NB4 (cell line): Measurements from ENCODE around the gene HEXIM2.
A peak's percentile ranks its signal among the peaks of the same experiment; 100 is the strongest.

Experiments
- DNase-seq: peaks from one replicate; pipeline ENCODE4 v3.0.0; 2010; ENCODE audit warnings: low read depth
- H3K4me3 ChIP-seq: one replicate; pipeline ENCODE4 v1.5.1; 2011; ENCODE audit warnings: mild to moderate bottlenecking, low read depth, low read length, moderate library complexity
- MYC ChIP-seq: IDR thresholded peaks from 2 replicates; pipeline ENCODE4 v1.6.1; 2011; ENCODE audit warnings: low read depth, low read length
- POLR2A ChIP-seq: IDR thresholded peaks from 2 replicates; pipeline ENCODE4 v1.6.1; 2011; ENCODE audit warnings: mild to moderate bottlenecking; ENCODE audit not compliant: insufficient read length; ENCODE audit errors: extremely low read depth
- TF ChIP-seq, protein P1 (sequence below): IDR thresholded peaks from 2 replicates; pipeline ENCODE4 v1.6.1; 2011; ENCODE audit warnings: low read depth, low read length
- TF ChIP-seq, protein P2 (sequence below): IDR thresholded peaks from one replicate; pipeline ENCODE4 v1.5.1; 2012; ENCODE audit warnings: low read depth, low read length

Gene HEXIM2

GRCh38 chr17:45135978-45136791 lies 25.5 kb upstream of the HEXIM2 start:
- peak overlapping the region; percentile 50 for H3K4me3 ChIP-seq
- no peak for DNase-seq
- no peak for TF ChIP-seq POLR2A

DNA sequence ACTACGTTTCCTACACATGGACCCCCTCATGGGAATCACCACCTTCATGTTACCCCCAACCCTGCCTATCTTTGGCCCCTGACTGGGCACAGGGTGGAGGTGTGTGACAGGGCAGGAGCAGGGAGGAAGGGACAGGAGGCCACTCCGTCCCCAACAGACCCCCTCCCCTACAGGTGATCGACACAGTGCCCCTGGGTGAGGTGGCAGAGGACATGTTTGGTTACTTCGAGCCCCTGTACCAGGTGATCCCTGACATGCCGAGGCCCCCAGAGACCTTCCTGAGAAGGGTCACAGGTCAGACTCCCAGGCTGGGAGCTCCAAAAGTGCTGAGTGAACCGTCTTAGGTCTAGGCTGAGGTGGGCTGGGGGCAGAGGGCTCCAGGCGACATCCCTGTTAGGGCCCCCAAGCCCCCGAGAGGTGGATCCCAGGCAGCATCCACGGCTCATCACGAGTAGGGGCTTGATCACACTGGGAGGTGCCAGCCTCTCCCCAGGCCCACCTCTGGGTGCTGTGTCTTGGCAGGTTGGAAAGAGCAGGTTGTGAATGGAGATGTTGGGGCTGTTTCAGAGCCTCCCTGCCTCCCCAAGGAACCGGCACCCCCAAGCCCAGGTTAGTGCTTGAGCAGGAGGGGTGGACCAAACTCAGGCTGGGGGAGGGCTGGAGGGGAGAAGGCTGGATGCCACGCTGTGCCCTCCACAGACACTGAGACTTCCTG lies 24.7 kb upstream of the HEXIM2 start:
- TF ChIP-seq POLR2A (no peak), MYC (no peak)
- TF ChIP-seq, protein P1, sequence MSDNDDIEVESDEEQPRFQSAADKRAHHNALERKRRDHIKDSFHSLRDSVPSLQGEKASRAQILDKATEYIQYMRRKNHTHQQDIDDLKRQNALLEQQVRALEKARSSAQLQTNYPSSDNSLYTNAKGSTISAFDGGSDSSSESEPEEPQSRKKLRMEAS = no peak
- TF ChIP-seq, protein P2, sequence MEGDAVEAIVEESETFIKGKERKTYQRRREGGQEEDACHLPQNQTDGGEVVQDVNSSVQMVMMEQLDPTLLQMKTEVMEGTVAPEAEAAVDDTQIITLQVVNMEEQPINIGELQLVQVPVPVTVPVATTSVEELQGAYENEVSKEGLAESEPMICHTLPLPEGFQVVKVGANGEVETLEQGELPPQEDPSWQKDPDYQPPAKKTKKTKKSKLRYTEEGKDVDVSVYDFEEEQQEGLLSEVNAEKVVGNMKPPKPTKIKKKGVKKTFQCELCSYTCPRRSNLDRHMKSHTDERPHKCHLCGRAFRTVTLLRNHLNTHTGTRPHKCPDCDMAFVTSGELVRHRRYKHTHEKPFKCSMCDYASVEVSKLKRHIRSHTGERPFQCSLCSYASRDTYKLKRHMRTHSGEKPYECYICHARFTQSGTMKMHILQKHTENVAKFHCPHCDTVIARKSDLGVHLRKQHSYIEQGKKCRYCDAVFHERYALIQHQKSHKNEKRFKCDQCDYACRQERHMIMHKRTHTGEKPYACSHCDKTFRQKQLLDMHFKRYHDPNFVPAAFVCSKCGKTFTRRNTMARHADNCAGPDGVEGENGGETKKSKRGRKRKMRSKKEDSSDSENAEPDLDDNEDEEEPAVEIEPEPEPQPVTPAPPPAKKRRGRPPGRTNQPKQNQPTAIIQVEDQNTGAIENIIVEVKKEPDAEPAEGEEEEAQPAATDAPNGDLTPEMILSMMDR = no peak
- H3K4me3 ChIP-seq = no peak overlapping the region

DNA sequence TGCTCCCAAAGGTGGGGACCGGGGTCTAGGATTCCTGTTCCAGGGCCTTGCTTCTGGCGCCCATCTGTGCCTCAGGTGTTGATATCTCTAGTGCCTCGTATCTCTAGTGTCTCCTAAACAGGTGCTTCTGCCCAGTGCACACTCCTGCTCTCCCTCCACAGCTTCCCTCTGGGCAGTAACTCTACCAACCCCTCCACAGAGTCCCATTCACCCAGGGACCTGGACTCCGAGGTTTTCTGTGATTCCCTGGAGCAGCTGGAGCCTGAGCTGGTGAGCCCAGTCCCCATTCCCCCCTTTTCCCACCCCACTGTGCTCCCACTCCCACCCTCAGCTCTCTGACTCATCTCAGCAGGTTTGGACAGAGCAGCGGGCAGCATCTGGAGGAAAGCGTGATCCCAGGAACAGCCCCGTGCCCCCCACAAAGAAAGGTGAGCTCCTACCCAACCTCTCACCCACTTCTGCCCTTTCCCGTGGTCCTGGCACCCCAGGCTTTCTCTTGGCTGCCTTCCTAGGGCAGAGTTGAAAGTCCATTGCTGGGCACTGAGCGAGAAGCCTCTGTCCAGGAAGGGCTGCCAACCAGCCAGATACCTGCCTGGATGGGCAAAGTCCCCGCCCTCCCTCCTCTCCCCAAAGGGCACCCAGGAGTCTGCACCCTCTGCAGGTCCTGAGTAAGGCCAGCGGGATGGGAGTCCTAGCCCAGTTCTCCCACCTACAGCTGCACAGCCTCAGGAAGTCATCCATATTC lies 23.9 kb upstream of the HEXIM2 start:
- TF ChIP-seq POLR2A (no peak), MYC (no peak)
- TF ChIP-seq, protein P2 = no peak
- TF ChIP-seq, protein P1 = no peak

More for the DNA sequence above, 24.7 kb upstream of the HEXIM2 start:
- no peak for DNase-seq

GRCh38 chr17:45138911-45139532 lies 22.7 kb upstream of the HEXIM2 start:
- DNase-seq = no peak
- no peak for TF ChIP-seq MYC
- TF ChIP-seq, protein P2 = no peak
- TF ChIP-seq, protein P1 = no peak
- no peak for TF ChIP-seq POLR2A
- H3K4me3 ChIP-seq = no peak overlapping the region

More for the DNA sequence above, 23.9 kb upstream of the HEXIM2 start:
- no peak for DNase-seq
- no peak overlapping the region for H3K4me3 ChIP-seq

DNA sequence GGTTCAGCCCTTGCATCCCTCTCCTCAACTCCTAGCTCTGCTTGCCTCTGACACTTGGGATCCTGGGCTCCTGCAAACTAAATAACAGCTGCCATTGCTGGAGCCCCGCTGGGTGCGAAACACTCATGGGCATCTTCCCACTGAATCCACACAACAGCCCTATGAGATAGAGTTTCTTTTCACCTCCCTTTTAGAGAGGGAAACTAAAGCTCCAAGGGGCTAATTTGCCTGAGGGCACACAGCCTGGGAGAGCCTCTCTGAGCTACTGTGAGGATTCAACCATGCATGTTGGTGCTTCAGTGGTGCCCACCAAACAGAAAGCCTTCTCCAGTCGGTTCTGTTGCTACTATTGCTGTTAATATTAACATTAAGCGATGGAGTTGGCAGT lies 22.1 kb upstream of the HEXIM2 start:
- no peak for TF ChIP-seq MYC
- TF ChIP-seq, protein P1 = no peak
- TF ChIP-seq, protein P2 = no peak
- TF ChIP-seq POLR2A = no peak
- no peak for DNase-seq
- no peak overlapping the region for H3K4me3 ChIP-seq
